CD4-positive, alpha-beta T cell treated with Interleukin-15 for 4 hours (primary cell): Measurements from ENCODE around the gene IGFN1.

ENCODE experiments used
- DNase-seq: peaks from one replicate; pipeline ENCODE4 v3.0.0-alpha.2; 2020; ENCODE audit warnings: low spot score

Gene IGFN1

GRCh38 chr1:201266774-201267173 is 76.2 kb downstream of the IGFN1 start:
- no peak for DNase-seq

- DNase-seq: no peak
Measured at GRCh38 chr1:201267481-201268229, 77.0 kb downstream of the IGFN1 start.

- DNase-seq: no peak
Measured at GRCh38 chr1:201268604-201269151, 78.1 kb downstream of the IGFN1 start.

- DNase-seq: no peak
Measured at GRCh38 chr1:201269281-201269680, 78.7 kb downstream of the IGFN1 start.

- DNase-seq: no peak
Measured at GRCh38 chr1:201269900-201270410, 79.3 kb downstream of the IGFN1 start.

- no peak for DNase-seq
Measured at GRCh38 chr1:201270616-201271390, 80.2 kb downstream of the IGFN1 start.

- no peak for DNase-seq
Measured at GRCh38 chr1:201272799-201273198, 82.2 kb downstream of the IGFN1 start.

- no peak for DNase-seq
Measured at GRCh38 chr1:201274616-201275252, 84.1 kb downstream of the IGFN1 start.

GRCh38 chr1:201275253-201275666 is 84.6 kb downstream of the IGFN1 start:
- no peak for DNase-seq

GRCh38 chr1:201276891-201277290 is 86.3 kb downstream of the IGFN1 start:
- DNase-seq: no peak

- no peak for DNase-seq
Measured at GRCh38 chr1:201277441-201277840, 86.8 kb downstream of the IGFN1 start.
